NCI-H748 treated with DMSO at 0.1 percent for 48 hours (cell line): ENCODE measurements around the gene PHLPP2.
A peak's percentile ranks its signal among the peaks of the same experiment; 100 is the strongest.

Experiments
- DNase-seq: peaks from one replicate; lab custom pipeline; 2025; lab: John Stamatoyannopoulos, UW

Gene PHLPP2

DNA sequence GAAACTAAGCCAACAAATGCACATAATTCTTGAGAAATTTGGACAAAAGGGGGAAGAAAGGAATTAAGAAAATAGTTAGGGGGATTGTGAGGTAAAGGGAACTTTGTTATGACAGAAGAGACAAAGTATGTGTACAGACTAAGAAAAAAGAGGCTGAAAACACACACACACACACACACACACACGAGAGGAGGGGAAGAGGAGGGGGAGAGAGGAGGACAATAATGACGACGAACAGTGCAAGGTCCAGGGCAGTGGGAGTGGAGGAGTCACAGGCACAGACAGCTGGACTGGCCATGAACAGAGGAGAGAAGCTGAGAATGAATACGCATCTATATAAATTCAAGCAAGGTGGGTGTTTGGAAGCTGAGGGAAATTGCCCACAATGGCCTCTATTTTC lies 54.0 kb downstream of the PHLPP2 start:
- DNase-seq = no peak

DNA sequence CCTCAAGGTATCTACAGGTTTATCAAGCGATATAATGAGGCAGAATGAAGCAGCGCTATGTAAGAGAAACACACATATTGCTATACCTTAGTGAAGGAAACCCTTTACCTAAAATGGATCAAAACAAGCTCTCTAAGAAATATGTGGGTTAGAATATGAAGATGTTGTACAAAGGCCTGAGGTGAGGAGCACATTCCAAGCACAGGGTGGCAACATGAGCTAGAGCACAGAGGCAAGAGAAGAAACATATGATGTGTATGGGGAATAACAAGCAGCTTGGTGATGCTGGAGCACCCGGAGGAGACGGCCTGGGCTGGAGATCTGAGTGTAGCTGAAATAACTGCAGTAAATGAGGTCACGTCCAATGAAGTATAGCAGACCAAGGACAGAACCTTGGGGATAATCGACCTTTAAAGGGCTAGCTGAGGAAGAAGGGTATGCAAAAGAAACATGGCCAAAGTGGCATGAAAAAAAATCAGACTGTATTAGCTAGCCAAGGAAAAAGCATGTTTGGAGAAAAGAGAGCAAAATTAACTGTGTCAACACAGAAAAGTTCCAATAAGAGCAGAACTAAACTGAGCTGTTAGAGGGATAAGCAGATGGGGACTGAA lies 54.5 kb downstream of the PHLPP2 start:
- DNase-seq = no peak

GRCh38 chr16:71666928-71667707 lies 57.4 kb downstream of the PHLPP2 start:
- DNase-seq = no peak

GRCh38 chr16:71666264-71666663 lies 58.2 kb downstream of the PHLPP2 start:
- DNase-seq = no peak

GRCh38 chr16:71659471-71659870 lies 65.0 kb downstream of the PHLPP2 start:
- no peak for DNase-seq

GRCh38 chr16:71658771-71659170 lies 65.7 kb downstream of the PHLPP2 start:
- DNase-seq = no peak

GRCh38 chr16:71649704-71650103 lies 74.8 kb downstream of the PHLPP2 start:
- DNase-seq = no peak

DNA sequence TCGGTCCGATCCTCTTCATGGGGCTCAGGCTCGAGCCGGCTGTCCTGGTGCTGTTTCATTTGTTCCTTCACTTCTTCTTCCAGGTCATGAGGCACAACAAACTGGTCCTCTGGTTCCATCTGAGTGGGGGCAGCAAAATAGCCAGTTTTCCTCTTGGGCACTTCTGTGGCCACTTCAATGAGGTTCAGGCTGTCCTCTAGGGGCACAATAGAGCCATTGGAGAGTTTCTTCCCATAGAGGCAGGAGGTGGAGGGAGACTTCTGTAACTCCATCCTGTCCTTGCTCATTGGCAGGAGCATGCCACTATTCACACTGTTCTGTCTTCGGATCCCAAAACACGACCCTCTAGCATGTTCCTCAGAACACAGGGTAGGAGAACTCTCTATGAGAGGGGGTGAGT lies 75.6 kb downstream of the PHLPP2 start:
- DNase-seq = no peak

DNA sequence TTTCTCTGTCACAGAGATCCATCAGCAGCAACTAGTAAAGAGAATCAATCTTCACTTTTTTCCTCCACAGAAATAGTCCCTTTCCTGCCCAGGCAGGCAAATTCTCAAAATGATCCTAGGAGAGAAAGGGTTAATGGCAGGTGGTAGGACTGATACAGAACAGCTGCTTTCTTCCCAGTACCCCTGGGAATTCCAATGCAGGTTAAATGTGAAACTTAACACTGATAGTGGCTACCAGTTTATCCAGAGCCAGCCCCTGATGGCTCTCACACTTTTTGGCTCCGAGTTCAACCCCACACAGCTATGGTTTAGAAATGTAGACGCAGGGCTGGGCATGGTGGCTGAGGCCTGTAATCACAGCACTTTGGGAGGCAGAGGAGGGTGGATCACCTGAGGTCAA lies 76.3 kb downstream of the PHLPP2 start:
- no peak for DNase-seq

- DNase-seq = no peak
Measured at GRCh38 chr16:71647391-71647790, 77.1 kb downstream of the PHLPP2 start.

GRCh38 chr16:71645450-71645849 lies 79.1 kb downstream of the PHLPP2 start:
- DNase-seq = peak; percentile 14

DNA sequence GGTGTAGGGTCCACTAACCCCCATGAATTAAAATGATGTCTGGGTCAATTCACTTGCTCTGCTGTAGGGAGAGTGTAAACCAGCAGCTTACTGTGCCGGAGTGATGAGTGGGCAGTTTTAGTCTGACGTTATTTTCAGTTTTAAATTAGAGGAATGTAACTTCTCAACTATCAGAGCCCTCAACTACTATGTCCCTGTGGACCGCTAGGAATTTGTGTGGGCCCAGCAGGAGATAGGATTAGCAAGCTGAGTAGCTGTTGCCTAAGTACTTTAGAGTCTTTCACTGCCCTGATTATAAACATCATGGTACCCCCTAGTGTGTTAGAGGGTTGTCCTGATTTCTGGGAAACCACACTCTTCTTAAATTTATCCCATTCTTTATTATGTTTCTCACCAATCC lies 87.1 kb downstream of the PHLPP2 start:
- no peak for DNase-seq

DNA sequence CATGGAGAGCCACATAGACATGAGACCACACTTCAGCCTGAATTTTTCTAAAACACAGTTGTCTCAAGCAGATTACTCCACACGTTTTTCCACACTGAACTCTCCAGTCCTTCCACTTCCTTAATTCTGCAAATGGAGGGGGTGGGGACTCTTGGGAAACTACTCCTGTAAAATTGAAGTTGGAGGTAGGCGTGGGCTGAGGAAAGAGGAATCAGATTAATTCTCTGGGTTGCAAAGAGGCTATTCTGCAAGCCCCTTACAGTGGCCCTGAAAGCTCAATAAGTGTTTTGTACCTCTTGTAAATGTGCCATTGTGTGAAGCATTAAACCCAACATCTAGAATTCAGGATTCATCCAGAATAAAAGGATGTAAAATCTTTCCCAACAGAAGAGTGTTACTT lies 88.9 kb downstream of the PHLPP2 start:
- DNase-seq = no peak

- DNase-seq = no peak
Measured at GRCh38 chr16:71631776-71632175, 92.7 kb downstream of the PHLPP2 start.

DNA sequence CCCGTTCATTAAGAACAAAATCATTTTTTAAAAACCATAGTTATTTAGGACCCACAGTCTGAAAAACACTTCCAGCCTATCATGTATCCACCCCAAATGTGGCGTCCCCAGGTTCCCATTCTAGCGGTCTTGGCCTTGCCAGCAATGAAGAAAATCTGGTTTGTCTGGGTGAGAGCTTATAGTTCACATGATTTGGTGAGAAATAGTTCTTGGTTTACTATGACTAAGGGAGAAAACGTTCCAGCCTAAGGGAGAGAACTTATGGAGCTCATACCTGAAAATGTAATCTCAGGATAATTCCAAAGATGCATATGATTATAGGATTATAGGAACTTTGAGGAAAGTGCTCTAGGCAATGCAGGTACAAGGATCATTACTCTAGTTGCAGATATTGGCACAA lies 93.7 kb downstream of the PHLPP2 start:
- no peak for DNase-seq

DNA sequence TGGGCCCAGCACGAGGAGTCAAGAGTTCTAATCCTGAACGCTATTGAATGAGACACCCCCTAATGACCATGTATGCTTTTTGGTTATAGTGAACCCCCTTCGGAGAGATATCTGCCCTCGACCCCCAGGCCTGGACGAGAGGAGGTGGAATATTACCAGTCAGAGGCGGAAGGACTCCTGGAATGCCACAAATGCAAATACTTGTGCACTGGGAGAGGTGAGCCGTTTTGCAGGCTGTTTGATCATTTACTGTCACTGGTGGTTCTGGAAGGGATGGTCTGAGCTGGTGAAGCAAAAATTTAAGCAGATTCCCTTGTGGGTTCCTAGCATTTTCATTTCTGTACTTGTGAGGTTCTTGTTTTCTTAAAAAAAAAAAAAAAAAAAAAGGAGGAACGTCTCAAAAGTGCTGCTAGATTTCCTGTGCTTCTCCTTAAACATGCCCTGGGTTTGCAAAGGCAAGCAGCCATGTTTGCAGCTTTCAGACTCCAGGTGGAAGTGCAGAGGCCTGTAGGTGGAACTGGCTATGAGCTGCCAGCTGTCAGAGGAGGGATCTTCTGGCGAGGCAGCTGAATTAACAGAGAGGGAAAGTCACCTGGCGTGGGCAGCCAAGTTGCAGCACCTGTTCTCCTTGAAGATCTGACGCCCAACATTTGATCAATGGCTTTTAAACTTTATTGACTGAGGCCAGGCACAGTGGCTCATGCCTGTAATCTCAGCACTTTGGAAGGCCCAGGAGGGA lies 95.1 kb downstream of the PHLPP2 start:
- no peak for DNase-seq

DNA sequence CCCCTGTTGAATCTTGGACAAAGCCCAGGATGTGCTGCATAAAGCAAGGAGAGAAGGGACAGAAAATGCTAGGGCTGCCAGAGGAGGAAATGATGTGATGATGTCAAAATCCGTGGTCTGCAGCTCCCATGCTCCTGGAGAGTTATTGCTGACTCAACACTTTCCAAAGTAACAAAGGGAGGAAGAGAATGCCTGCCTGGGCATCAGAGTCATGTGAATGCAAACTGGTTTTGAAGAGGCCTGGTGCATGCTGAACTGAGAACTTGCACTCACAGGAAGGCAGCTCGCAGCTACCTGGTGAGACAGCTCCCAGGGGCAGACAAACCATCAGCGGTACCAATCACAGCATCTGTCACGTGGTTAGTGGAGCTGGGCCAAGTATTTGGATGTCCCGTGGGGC lies 95.7 kb downstream of the PHLPP2 start:
- no peak for DNase-seq

GRCh38 chr16:71627731-71628181 lies 96.7 kb downstream of the PHLPP2 start:
- DNase-seq = no peak

- DNase-seq = no peak
Measured at GRCh38 chr16:71626858-71627213, 97.7 kb downstream of the PHLPP2 start.

DNA sequence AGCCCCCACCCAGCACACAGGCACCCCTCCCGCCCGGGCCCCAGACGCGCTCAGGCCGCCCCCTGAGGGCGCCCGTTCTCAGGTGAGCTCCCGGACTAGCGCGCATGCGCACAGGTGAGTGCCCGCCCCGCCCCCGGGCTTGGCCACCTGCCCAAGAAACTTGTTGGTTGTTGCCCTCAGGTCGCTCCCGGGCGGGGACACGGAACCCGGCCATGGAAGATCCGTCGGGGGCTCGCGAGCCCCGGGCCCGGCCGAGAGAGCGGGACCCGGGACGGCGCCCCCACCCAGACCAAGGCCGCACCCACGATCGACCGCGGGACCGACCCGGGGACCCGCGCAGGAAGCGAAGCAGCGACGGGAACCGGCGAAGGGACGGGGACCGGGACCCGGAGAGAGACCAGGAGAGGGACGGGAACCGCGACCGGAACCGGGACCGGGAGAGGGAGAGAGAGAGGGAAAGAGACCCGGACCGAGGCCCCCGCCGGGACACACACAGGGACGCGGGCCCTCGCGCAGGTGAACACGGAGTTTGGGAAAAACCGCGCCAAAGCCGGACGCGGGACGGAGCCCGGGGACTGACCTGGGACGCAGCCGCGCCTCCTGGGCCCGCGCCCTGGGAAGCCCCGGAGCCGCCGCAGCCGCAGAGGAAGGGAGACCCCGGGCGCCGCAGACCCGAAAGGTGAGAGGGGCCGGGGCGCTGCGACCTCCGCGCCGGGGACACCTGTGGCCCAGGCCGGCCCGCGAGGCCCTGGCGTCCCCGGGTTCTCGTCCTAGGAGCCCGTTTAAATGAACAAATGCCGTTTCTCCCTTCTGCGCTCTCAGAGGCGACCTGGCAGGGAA lies 98.3 kb downstream of the PHLPP2 start, which contains the start of gene MARVELD3:
Gene MARVELD3 (plus strand): TSS at position 167 of the 840 bp plus-strand sequence. CDS start 46 bp downstream, at position 213.
- peak; percentile 18 for DNase-seq

GRCh38 chr16:71625113-71625850 lies 99.2 kb downstream of the PHLPP2 start:
- DNase-seq = no peak
